ENCODE results near the gene OR11H6.
"Not testable (repeated sequence)": the region's sequence is repeated elsewhere in the genome, so short reads cannot be mapped to it uniquely, and the experiment has no call there.

The OR11H6 gene

DNA sequence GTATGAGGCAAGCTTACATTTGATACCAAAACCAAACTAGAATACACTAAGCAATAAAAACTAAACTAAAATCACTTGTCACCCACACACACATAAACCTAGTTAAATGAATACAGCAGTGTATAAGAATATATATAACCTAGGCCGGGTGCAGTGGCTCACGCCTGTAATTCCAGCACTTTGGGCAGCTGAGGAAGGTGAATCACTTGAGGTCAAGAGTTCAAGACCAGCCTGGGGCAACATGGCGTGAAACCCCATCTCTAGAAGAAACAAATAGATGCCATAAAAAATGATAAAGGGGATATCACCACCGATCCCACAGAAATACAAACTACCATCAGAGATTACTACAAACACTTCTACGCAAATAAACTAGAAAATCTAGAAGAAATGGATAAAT is 40.9 kb downstream of the OR11H6 start:
- DNase-seq, result not testable (repeated sequence)

DNA sequence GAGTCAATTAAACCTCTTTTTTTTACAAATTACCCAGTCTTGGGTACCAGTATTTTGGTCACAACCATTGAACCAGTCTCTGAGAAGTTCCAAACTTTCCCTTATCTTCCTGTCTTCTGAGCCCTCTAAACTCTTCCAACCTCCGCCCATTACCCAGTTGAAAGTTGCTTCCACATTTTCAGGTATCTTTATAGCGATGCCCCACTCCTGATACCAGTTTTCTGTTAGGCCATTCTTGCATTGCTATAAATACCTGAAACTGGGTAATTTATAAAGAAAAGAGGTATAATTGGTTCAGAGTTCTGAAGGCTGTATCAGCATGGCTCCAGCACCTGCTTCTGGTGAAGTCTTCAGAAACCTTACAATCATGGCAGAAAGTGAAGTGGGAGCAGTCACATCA is 50.6 kb downstream of the OR11H6 start:
- no peak for DNase-seq

Measured in inflammatory macrophage treated with lipopolysaccharide for 4 hours (primary cell).